NCI-H82 treated with DMSO at 0.1 percent for 48 hours (cell line): ENCODE measurements around the gene MEF2B.
"Not testable (repeated sequence)": the region's sequence is repeated elsewhere in the genome, so short reads cannot be mapped to it uniquely, and the experiment has no call there.

Source experiments
- DNase-seq: peaks from one replicate; lab custom pipeline; 2025; ENCODE audit not compliant: unreplicated experiment; lab: John Stamatoyannopoulos, UW

Gene MEF2B

GRCh38 chr19:19132912-19133311 is 37.2 kb downstream of the MEF2B start:
- no peak for DNase-seq

DNA sequence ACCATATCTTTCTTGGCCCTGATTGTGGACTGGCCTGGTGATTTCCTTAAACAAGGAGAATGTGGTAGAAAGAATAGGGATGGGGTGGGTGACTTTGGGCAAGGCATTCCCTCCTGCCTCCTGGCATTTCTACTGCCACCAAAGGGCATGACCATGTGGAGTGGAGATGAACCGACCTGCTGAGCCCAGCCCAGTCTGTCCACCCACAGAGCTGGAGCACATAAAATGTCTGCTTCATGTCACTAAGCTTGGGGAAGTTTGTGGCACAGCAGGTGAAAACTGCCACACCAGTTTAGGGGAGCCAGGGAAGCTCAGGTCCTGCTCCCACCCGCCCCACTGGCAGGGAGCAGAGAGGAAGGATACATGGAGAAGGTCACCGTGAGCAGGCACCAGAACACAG is 38.1 kb downstream of the MEF2B start:
- DNase-seq: no peak

DNA sequence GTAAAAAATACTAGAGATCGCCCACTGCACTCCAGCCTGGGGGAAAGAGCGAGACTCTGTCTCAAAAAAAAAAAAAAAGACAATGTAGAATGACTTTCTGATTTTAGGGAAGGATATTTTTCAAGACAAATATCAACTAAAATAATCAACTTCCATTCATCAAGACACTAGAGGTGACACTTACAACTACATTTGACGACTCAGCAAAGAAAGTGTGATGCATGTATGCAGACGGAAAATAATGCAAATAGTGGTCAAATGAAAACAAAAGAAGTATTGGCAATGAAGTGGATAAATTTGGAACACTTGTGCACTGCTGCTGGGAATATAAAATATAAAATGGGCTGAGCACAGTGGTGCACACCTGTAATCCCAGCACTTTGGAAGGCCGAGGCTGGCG is 44.0 kb downstream of the MEF2B start:
- no peak for DNase-seq

- DNase-seq: no peak
These were observed 46.7 kb downstream of the MEF2B start for GRCh38 chr19:19123386-19123785.

GRCh38 chr19:19122902-19123301 is 47.2 kb downstream of the MEF2B start:
- no peak for DNase-seq

GRCh38 chr19:19121371-19121770 is 48.7 kb downstream of the MEF2B start:
- DNase-seq: no peak

DNA sequence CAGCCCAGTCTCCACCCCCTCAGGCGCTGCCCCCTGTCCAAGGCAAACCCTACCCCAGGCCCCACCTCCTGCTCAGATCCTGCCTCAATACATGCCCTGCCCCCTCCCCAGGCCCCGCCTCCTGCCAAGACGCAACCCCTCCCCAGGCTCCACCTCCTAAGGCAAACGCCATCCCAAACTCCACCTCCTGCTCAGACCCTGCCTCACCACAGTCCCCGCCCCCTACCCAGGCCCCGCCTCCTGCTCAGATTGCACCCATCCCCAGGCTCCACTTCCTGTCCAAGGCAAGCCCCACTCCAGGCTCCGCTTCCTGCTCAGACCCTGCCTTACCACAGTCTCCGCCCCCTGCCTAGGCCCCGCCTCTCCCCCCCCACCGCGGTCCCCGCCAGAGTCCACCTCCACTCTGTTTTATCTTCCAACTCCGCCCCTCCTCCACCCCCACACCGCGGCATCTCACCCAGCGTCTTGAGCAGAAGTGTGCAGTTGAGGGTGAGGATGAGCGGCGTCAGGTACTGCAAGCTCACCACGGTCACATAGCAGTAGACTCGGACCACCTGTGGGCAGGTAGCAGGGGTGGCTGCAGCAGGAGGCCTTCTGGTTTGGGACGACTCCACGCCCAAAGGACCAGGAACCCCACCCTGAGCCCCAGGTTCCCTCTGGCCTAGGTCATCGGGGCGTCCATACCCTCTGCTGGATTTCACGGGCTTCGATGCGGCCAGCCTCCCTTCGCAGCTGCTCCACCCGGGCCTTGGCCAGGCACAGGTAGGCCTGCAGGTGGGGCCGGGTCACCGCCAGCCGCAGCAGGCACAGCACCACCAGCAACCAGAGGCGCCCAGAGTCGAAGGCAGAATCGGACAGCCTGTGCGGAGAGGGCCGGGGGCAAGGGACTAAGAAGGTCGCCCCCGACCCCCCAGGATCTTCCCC is 49.5 kb downstream of the MEF2B start:
- DNase-seq: peak; percentile 60

DNA sequence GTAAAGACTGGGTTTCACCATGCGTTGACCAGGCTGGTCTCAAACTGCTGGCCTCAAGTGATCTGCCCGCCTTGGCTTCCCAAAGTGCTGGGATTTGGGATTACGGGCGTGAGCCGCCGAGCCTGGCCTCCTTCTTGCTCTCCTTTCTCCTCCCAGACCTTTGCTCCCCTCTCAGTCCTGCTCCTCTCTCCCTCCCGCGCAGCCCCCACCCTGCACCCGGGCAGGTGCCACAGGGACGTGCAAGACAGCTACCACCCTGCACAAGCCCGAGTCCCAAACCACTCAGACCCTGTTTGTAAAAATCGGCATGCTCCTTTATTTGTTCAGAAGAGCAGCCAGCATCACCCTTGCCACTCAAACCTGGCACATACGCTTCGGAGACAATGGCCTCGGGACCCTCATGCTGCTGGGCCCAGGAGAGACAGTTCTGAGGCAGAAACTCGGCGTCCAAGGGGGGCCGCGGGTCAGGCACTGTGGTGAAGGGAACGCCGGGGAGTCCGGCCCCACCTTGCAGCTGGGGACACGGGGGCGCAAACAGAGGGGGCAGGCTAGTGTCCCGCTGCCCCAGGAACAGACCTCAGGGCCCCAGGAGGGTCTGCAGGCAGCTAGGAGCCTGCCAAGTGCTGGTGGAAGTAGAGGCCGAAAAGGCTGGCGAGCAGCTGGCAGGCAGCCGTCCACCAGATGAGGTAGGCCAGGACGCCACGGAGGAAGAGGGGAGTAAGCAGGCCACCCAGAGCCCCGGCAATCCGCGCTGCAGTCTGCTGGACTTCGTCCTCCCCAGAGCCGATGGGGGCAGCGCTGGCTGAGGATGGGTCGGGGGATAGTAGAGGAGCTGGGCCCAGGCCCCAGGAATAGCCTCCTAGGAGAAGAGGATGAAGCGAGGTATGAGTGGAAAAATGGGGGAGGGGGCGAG is 50.5 kb downstream of the MEF2B start:
- DNase-seq: no peak

DNA sequence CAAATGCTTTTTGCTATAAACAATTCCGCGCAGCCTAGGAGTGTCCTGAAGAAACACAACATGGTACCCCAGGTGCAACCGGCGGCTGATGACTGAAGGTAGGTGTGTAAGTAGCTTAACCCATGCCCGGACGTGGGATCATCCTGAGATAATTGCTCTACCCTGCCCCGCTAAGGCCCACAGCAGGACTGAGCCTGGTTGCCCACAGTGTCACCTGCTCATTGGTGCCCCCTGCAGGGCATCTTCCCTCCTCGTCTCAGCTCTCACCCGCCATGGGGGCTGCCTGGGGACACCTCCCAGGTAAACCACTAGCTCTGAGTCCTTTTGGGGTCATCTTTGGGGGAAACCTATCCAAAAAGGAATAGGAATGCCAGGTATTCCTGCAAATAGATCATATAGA is 54.1 kb downstream of the MEF2B start:
- DNase-seq: peak; percentile 33

DNA sequence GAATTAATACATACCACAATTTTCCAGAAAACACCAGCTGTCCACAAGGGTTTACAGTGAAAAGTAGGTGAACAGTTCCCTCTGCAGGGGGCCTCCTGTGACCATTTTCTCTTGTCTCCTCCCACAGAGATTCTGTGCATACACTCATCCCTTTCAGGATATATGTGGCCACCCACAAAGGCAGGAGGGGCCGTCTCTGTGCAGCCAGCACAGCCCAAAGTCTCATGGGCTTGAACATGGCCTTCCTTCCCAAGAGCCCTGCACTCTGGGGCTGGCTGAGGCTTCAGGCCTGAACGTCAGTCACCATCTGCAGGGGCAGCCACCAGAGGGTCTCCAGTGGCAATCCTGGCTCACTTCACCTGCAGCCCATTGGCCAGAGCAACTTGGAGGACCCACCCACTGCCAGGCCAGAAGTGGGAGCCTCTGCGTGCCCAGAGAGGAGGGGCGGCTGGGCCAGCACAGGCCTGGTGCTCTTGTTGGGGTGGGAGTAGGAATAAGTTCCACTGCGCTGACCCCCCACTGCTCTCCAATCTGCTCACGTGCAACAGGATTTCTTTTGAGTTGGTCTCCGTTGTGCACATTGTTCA is 56.9 kb downstream of the MEF2B start:
- peak; percentile 17 for DNase-seq

DNA sequence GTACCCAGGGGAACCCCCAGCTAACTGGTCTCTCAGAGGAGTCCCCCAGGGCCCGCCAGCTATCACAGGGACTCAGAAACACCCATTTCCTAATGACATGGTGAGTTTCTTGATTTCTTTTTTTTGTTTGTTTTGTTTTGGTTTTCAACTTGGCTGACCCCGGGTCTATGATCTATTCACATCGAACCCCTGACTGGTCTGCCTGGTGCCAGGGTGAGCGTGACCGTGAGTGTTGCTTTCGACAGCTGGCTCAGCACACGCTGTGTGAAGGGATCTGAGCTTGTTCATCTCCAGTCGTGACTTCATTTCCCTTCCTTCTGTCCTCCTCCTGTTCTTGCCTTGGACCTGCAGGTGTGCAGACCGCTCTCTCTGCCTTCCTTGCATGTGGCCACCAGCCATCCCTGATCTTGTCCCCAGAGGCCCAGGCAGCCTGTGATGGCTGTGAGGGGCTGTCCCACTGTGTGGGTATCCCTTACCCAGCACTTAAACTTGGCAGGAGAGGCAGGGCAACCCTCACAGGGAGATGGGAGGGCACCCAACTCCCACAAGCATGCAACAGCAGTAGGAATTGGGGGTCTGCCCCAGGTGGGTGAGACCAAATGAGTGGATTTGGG is 58.0 kb downstream of the MEF2B start:
- DNase-seq: no peak

DNA sequence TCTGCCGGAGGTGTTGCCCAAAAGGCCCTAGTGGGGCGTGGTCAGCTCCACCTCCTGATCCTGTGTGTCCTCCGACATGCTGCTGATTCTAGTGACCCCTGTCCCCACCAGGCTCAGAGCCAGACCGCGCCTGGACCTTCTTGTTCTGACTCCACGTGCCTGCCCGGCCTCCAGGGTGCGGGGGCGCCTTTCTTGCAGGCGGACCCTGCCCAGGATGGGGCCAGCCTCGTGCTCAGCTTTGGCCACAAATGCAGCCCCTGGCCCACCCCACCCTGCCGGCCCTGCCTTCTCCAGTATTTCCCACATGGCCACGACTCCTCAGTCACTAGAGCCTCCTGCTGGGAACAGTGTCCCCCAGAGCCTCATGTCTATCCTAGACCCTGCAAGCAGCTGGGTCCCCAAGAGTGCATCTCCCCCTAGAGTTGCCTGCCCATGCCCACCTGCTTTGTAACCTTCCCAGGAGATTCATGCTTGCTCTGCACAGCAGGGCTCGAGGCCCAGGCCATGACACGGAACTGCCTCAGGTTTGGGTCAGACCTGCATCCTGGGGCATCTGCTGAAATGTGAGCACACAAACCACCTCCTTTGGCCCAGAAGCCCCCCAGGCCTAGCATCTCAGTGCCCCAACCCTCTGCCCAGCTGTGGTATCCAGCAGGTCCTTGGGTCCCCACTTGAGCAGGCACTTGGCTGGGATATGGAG is 58.8 kb downstream of the MEF2B start:
- no peak for DNase-seq

GRCh38 chr19:19110410-19111135 is 59.5 kb downstream of the MEF2B start:
- DNase-seq: no peak

- DNase-seq: no peak
These were observed 60.5 kb downstream of the MEF2B start for GRCh38 chr19:19109601-19110000.

DNA sequence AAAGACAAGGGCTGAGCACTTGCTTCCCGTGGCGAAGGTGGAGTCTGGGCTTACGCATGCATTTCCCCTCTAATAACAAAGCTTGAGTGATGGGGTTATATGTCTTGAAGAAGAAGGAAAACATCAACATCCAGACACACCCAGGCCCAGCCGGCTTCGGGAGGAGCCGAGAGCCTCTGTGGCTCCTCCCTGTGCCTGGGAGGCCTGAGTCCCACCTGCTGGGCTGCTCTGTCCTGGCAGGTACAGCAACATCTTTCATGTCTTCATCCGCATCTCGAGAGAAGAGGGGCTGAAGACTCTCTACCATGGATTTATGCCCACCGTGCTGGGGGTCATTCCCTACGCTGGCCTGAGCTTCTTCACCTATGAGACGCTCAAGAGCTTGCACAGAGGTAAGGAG is 62.4 kb downstream of the MEF2B start:
- no peak for DNase-seq

DNA sequence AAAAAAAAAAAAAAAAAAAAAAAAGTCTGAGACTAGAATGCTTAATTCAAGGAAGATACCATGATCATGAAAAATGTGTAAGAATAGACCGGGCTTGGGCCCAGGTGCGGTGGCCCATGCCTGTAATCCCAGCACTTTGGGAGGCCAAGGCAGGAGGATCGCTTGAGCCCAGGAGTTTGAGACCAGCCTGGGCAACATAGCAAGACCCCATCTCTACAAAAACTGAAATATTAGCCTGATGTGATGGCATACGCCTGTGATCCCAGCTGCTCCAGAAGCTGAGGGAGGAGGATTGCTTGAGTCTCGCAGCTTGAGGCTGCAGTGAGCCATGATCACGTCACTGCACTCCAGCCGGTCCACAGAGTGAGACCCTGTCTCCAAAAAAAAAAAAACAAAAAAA is 63.1 kb downstream of the MEF2B start:
- not testable (repeated sequence) for DNase-seq

GRCh38 chr19:19106056-19106551 is 64.0 kb downstream of the MEF2B start:
- DNase-seq: no peak

DNA sequence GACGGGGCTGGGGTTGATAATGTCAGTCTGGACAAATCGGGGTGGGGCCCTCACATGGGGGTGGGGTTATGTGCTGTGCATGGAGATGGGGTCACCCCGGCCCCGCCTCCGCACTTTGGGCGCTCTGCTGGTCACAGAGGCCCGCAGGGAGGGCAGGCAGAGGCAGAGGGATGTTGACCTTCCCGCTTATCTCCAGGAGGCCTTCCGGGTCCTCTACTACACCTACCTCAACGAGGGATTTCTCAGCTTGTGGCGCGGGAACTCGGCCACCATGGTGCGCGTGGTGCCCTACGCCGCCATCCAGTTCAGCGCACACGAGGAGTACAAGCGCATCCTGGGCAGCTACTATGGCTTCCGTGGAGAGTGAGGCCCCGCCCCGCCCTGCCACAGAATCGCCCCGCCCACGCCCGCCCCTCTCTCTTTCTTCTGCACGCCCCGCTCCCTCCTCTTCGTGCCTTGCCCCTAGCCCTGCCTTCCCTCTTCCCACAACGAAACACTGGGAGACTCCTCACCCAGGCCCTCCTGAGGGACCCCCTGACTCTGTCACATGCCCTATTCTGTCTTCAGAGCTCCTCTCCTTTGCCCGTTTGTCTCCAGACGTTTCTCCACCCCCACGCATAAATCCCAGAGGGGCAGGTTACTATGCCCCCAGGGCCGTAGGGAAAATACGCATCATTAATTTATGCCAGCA is 64.6 kb downstream of the MEF2B start:
- peak; percentile 55 for DNase-seq

DNA sequence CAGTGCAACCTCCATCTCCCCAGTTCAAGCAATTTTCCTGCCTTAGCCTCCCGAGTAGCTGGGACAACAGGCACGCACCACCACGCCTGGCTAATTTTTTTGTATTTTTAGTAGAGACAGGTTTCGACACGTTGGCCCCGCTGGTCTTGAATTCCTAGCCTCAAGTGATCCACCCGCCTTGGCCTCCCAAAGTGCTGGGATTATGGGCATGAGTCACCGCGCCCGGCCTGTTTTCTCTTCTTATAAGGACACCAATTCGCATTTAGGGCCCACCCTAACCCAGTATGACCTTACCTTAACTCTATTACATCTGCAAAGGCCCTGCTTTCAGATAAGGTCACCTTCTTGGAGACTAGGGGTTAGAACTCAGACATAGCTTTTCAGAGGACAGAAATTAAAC is 66.9 kb downstream of the MEF2B start:
- no peak for DNase-seq
